Measurements from ENCODE around the gene POLR2L.
A peak's percentile ranks its signal among the peaks of the same experiment; 100 is the strongest.

Gene POLR2L

GRCh38 chr11:791658-792534, 50.4 kb downstream of the POLR2L start:
- no peak for DNase-seq (ENCODE audit: low read depth)
- no peak for TF ChIP-seq CTCF (IDR thresholded peaks at IDR 0.05; ENCODE audit: low read depth, low read length, missing control alignments)
- H3K4me3 ChIP-seq (ENCODE audit: low read depth, low read length), result no peak overlapping the region

- H3K4me3 ChIP-seq (ENCODE audit: low read depth, low read length), result no peak overlapping the region
- DNase-seq (ENCODE audit: low read depth), result no peak
- TF ChIP-seq CTCF (IDR thresholded peaks at IDR 0.05; ENCODE audit: low read depth, low read length, missing control alignments), result no peak
These were observed 51.4 kb downstream of the POLR2L start for GRCh38 chr11:790721-791564.

GRCh38 chr11:789943-790342, 52.4 kb downstream of the POLR2L start, which contains the start of gene CEND1:
Gene CEND1, minus strand, starts transcription at chr11:790090. Its CDS starts 1,514 bp downstream, at chr11:788576.
- TF ChIP-seq CTCF (IDR thresholded peaks at IDR 0.05; ENCODE audit: low read depth, low read length, missing control alignments), result no peak
- peak within 1 kb of the TSS; percentile 49 for H3K4me3 ChIP-seq (ENCODE audit: low read depth, low read length)
- no peak for DNase-seq (ENCODE audit: low read depth)
